Jurkat, Clone E6-1 (cell line): ENCODE measurements around the gene C11orf91.

ENCODE experiments used
- DNase-seq: peaks from one replicate; pipeline ENCODE4 v3.0.0-alpha.2; 2011; ENCODE audit warnings: low read depth, low spot score
- H3K4me3 ChIP-seq: 2 replicates; pipeline ENCODE4 v1.5.1; 2011; ENCODE audit warnings: mild to moderate bottlenecking, low read length, control low read depth, moderate library complexity

The C11orf91 gene

DNA sequence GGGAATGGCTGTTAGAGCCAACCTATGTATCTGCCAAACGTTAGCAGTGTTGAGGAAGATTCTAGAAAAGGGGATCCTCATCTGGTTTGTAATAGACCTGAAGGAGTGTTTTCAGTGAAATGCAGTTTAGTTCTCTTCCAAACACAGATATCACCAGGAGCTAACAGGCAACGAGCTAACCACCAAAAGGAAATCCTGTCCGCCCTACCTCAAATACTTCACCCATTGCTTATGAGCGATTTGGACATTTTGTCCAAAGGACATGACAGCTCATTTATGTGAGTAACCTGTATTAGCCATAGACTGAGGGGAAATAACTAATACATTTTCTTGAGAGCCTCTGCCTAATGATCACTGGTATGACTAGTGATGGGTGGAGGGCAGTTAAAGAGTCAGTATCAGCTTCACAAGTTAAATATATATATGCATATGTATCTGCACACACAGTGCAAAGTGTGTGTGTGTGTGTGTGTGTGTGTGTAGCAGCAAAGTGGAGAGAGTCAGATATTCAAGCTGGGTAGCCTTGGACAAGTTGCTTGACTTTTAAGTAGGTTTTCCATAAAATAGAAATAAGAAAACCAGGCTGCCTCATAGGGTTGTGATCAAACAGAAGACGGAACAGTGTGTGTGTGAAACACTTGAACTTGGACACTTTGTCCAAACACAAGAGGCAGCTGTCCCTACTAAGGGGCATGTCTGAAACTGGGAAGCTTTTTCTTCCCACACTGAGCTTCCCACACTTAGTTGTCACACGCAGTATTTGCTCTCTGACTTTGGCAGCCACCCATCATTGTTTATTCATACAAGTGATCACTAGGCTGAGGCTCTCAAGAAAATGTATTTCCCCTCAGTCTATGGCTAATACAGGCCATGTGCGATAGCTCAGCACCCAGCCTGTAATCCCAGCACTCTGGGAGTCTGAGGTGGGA, 940 bp upstream of the C11orf91 start:
- DNase-seq = no peak

DNA sequence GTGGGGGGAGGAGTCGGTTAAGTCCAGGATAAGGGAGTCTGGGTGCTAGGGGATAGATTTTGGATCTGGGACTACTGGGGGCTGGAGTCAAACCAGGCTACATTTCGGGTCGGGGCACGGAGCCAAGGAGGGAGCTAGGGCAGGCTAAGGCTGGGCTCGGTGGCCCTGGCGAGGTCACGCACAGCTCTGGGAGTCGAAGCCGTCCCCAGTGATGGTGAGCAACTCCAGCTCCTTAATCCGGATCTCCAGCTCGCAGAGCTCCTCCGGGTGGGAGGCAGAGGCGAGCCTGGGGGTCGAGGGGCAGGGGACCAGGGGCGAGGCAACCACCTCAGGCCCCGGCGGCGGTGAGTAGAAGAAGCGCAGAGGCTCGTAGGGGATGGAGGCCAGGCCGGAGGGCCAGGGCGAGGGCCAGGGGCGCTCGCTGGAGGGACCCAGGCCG, 544 bp downstream of the C11orf91 start:
- H3K4me3 ChIP-seq = peak overlapping the region; percentile 54
- DNase-seq = no peak

More for the DNA sequence above, 940 bp upstream of the C11orf91 start:
- peak overlapping the region; percentile 53 for H3K4me3 ChIP-seq

- DNase-seq = no peak
- no peak overlapping the region; the same call in 1 of the 2 replicates for H3K4me3 ChIP-seq
These were observed 1.0 kb downstream of the C11orf91 start for GRCh38 chr11:33699515-33700062.

- H3K4me3 ChIP-seq = no peak overlapping the region
- no peak for DNase-seq
These were observed 1.7 kb downstream of the C11orf91 start for GRCh38 chr11:33698921-33699320.

- no peak overlapping the region for H3K4me3 ChIP-seq
- DNase-seq = no peak
These were observed 2.6 kb downstream of the C11orf91 start for GRCh38 chr11:33697997-33698396.

DNA sequence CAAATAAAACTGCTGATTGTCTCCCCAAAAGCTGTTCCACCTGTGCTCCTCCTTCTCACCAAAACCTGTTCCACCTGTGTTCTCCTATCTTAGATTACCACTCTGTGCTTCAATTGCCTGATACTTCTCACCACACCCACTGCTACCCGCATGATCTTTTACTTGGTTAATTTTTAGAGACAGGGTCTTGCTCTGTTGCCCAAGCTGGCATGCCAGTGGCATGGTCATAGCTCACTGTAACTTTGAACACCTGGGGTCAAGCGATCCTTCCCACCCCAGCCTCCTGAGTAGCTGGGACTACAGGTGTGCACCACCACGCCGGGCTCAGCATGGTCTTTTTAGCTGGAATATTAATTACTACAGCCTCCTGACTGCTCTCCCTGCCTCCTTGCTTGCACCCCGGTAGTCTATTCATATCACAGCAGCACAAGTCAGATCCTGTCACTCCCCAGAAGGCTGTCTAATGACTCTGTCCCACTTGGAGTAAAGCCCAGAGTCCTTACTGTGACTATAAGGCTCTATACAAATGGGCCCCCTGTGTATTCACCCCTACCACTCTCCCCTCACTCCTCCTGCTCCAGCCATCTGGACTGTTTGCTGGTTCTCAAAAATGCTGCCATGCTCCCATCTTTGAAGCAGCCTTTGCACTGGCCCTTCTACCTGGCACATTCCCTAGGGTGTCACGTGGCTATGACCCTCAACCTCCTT, 3.5 kb downstream of the C11orf91 start:
- no peak overlapping the region for H3K4me3 ChIP-seq
- no peak for DNase-seq

DNA sequence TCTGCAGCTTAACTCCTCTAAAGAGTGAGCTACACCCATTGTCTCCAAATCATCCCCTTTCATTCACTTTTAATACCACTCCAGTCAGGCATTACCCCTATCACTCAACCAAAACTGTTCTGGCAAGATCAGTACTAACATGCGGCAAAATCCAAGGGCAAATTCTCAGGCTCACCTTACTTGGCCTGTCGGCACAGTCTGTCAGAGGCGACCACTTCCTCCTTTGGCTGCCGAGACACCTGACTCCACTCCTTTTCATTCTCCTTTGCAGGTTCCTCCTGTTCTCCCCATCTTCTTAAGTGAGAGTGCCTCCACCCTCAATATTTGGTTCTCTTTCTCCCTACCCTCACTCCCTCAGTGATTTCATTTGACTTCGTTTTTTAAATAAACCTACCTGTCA, 4.2 kb downstream of the C11orf91 start:
- no peak overlapping the region for H3K4me3 ChIP-seq
- no peak for DNase-seq

GRCh38 chr11:33695051-33695566, 5.5 kb downstream of the C11orf91 start:
- DNase-seq = no peak
- no peak overlapping the region for H3K4me3 ChIP-seq

- no peak overlapping the region for H3K4me3 ChIP-seq
- DNase-seq = no peak
These were observed 6.1 kb downstream of the C11orf91 start for GRCh38 chr11:33694346-33695050.

- DNase-seq = no peak
- no peak overlapping the region for H3K4me3 ChIP-seq
These were observed 8.1 kb downstream of the C11orf91 start for GRCh38 chr11:33692541-33692940.

DNA sequence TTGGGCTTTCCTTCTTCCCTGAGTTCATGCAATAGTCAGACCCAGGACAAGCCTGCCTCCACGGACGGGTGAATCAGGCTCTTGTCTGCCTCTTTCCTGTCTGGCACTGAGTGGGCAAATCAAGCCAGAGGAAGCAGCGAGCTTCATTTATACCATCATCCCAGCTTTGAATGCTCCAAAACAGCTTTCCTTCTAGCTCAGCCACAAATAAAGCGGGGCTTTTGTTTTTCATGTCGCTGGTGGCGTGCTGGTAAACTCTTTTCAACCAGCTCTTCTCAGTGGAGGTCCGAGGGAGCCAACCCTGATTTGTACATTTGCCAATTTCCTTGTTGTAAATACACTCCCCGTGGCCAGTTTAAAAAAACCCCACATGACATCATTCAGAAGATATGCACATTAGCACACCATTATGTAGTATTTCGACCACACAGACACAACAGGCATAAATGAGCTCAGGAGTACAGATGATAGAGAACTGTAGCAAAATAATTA, 8.6 kb downstream of the C11orf91 start:
- DNase-seq = no peak
- no peak overlapping the region for H3K4me3 ChIP-seq

- DNase-seq = no peak
- no peak overlapping the region for H3K4me3 ChIP-seq
These were observed 9.4 kb downstream of the C11orf91 start for GRCh38 chr11:33691066-33691864.

- no peak for DNase-seq
- H3K4me3 ChIP-seq = no peak overlapping the region
These were observed 10.1 kb downstream of the C11orf91 start for GRCh38 chr11:33690290-33691065.

- H3K4me3 ChIP-seq = no peak overlapping the region
- DNase-seq = no peak
These were observed 11.1 kb downstream of the C11orf91 start for GRCh38 chr11:33689501-33689900.

DNA sequence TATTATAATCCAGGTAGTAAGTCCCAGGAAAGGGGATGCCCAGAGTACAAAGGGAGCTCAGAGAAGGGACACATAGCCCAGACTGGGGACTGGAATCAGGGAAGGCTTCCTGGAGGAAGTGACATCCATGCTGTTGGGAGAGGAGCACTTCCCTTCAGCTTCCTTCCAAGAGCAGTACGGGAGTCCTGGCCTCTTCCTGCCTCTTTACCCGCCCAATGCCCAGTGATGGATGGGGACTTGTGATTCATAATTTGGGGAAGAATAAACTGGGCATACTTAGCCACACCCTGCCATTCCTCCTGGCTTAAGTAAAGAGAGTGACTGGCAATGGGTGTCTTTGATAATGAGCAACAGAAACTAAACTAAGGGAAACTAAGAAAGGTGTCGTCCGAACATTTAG, 11.5 kb downstream of the C11orf91 start:
- no peak for DNase-seq
- no peak overlapping the region for H3K4me3 ChIP-seq

- DNase-seq = no peak
- no peak overlapping the region for H3K4me3 ChIP-seq
These were observed 12.7 kb downstream of the C11orf91 start for GRCh38 chr11:33687733-33688479.

- H3K4me3 ChIP-seq = no peak overlapping the region
- DNase-seq = no peak
These were observed 15.5 kb downstream of the C11orf91 start for GRCh38 chr11:33685082-33685481.
